Measurements from ENCODE around the gene VPS35L. TPM values are rescaled to one million over a fixed set of nuclear protein-coding genes. Genes with fewer than 3 reads are reported as not detected.

Gene VPS35L
- total and polyA plus RNA-seq, 12 donors: 15.0 to 35.1 (median 30.4) TPM

GRCh38 chr16:19710191-19710908 is 154.8 kb downstream of the VPS35L start:
- peaks cover 0 to 47% (median 28%) of the 10 kb centered on the region in 9 donors for H3K4me1 ChIP-seq
- ATAC-seq: peak; percentile 43 to 83 (median 70)
- DNase-seq: no peak
- 67 to 69% methylated on average over 23 of the region's 23 CpGs for WGBS, 2 donors
- H3K4me3 ChIP-seq: peak overlapping the region in 2 of 10 donors; percentile 0 to 9
- H3K9me3 ChIP-seq: no peaks in the 10 kb centered on the region
- TF ChIP-seq, protein P1, sequence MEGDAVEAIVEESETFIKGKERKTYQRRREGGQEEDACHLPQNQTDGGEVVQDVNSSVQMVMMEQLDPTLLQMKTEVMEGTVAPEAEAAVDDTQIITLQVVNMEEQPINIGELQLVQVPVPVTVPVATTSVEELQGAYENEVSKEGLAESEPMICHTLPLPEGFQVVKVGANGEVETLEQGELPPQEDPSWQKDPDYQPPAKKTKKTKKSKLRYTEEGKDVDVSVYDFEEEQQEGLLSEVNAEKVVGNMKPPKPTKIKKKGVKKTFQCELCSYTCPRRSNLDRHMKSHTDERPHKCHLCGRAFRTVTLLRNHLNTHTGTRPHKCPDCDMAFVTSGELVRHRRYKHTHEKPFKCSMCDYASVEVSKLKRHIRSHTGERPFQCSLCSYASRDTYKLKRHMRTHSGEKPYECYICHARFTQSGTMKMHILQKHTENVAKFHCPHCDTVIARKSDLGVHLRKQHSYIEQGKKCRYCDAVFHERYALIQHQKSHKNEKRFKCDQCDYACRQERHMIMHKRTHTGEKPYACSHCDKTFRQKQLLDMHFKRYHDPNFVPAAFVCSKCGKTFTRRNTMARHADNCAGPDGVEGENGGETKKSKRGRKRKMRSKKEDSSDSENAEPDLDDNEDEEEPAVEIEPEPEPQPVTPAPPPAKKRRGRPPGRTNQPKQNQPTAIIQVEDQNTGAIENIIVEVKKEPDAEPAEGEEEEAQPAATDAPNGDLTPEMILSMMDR (IDR thresholded peaks at IDR 0.05): no peak
- H3K36me3 ChIP-seq: peaks cover 0 to 75% (median 7%) of the 10 kb centered on the region in 9 donors
- peak overlapping the region; percentile 52 to 87 (median 76) for H3K27ac ChIP-seq
- H3K27me3 ChIP-seq: no peaks in the 10 kb centered on the region
- intact Hi-C loops (cut with DNase I): loop anchor here in 3 of 10 donors (5.0 to 10.0 kb wide), 3 partner anchors 66 to 174 kb away; partner anchors contain the start of gene GPRC5B (in 1 of the 3)

DNA sequence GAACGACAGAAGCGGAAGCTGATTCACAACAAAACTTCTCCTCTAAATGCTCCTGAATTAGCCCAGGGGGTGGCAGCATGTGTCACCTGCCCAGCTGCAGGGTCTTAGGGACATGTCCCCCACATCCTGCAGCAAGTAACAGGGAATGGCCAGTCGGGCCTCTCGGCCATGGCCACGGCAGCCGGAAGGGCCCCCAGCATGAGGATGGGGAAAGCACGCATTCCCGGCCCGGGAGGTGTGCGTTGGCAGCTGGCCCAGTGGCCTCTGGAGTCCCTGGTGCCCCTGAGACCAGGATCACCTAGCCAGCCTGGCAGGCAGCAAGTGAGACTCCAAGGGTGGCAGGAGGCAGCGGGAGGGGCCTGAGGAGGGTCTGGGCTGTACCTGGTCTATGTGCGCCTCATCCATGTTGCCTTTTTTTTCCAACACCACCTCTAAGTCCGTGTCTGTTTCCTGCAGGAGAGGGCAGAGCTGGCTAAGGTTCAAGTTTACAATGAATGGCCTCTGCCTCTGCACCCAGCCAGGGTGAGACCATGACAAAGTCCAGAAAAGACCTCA is 155.6 kb downstream of the VPS35L start:
- peak in 1 of 2 donors; percentile 28 for DNase-seq
- H3K27me3 ChIP-seq: no peaks in the 10 kb centered on the region
- peaks cover 0 to 68% (median 7%) of the 10 kb centered on the region in 9 donors for H3K36me3 ChIP-seq
- TF ChIP-seq, protein P1 (IDR thresholded peaks at IDR 0.05): no peak
- WGBS, 2 donors: 61 to 65% methylated on average over 13 of the region's 13 CpGs
- peak in 6 of 8 donors; percentile 4 to 31 (median 16) for ATAC-seq
- no peaks in the 10 kb centered on the region for H3K9me3 ChIP-seq
- H3K4me3 ChIP-seq: peak overlapping the region in 1 of 10 donors; percentile 9
- intact Hi-C loops (cut with DNase I): loop anchor here in 3 of 10 donors (5.0 to 10.0 kb wide), 3 partner anchors 66 to 174 kb away; partner anchors contain the start of gene GPRC5B (in 1 of the 3)
- H3K27ac ChIP-seq: peak overlapping the region; percentile 52 to 87 (median 76)
- H3K4me1 ChIP-seq: peaks cover 0 to 49% (median 31%) of the 10 kb centered on the region in 9 donors

- ATAC-seq (no peak), DNase-seq (no peak)
- peaks cover 0 to 55% (median 37%) of the 10 kb centered on the region in 9 donors for H3K4me1 ChIP-seq
- H3K36me3 ChIP-seq: peaks cover 0 to 62% (median 7%) of the 10 kb centered on the region in 9 donors
- TF ChIP-seq, protein P1 (IDR thresholded peaks at IDR 0.05): no peak
- H3K4me3 ChIP-seq: no peak overlapping the region
- 90 to 97% methylated on average over 12 of the region's 12 CpGs for WGBS, 2 donors
- no peaks in the 10 kb centered on the region for H3K27me3 ChIP-seq
- H3K27ac ChIP-seq: peak overlapping the region in 9 of 10 donors; percentile 52 to 87 (median 76)
- H3K9me3 ChIP-seq: no peaks in the 10 kb centered on the region
- intact Hi-C loops (cut with DNase I): loop anchor here in 3 of 10 donors (5.0 to 10.0 kb wide), 3 partner anchors 67 to 173 kb away; partner anchors contain the start of gene GPRC5B (in 1 of the 3)
Observed at GRCh38 chr16:19711643-19712042, 156.1 kb downstream of the VPS35L start.

GRCh38 chr16:19712418-19713058 is 157.0 kb downstream of the VPS35L start:
- peak overlapping the region in 1 of 10 donors; percentile 76 for H3K27ac ChIP-seq
- no peaks in the 10 kb centered on the region for H3K9me3 ChIP-seq
- H3K4me1 ChIP-seq: peaks cover 0 to 63% (median 43%) of the 10 kb centered on the region in 9 donors
- no peaks in the 10 kb centered on the region for H3K27me3 ChIP-seq
- intact Hi-C loops (cut with DNase I): loop anchor here in 3 of 10 donors (5.0 to 10.0 kb wide), 3 partner anchors 68 to 172 kb away; partner anchors contain the start of gene GPRC5B (in 1 of the 3)
- TF ChIP-seq, protein P1 (IDR thresholded peaks at IDR 0.05): no peak
- WGBS, 2 donors: 90 to 95% methylated on average over 11 of the region's 11 CpGs
- DNase-seq (no peak), ATAC-seq (no peak)
- H3K36me3 ChIP-seq: peaks cover 0 to 55% (median 7%) of the 10 kb centered on the region in 9 donors
- no peak overlapping the region for H3K4me3 ChIP-seq

Measured in heart right ventricle (tissue), 16 donors.